HPDE6-E6E7 (cell line): ENCODE data around the gene ELOVL1.

Experiments
- DNase-seq: peaks from one replicate; pipeline ENCODE4 v3.0.0; 2011; ENCODE audit warnings: missing footprints; ENCODE audit errors: extremely low spot score

The ELOVL1 gene

DNA sequence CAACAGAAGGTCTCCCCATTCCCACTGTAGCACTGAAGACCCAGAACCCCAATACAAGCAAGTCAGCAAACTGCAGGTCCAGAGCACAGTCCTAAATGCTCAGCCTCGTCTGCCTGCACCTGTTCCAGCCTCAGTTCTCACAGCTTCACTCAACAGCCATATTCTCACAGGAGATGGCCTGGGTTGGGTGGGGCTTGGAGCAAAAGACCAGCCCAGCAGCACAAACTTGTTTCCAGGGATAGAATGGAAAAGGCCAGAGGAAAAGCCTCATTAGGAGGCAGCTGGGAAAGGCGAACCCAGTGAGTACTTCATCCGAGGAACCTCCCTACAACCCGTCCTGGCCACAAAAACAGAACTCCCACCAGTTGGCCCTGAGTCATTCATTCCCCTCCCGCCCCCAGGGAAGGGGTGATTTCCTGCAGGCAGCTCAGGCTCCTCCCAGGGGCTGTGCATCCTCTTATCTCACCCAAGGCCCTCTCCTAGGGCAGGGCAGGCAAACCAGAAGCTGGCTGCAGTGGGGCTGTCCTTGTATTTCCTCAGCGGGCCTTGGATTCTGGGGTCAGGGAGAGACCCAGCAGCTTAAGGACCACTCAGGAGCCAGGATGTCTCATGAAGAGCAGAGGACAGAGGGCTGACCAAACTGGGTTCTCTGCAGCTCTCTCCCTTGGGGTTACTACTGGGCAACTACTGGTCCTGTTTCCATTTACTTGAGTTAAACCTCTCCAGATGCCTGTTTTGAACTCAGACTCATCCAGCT lies 37.6 kb downstream of the ELOVL1 start:
- no peak for DNase-seq

DNA sequence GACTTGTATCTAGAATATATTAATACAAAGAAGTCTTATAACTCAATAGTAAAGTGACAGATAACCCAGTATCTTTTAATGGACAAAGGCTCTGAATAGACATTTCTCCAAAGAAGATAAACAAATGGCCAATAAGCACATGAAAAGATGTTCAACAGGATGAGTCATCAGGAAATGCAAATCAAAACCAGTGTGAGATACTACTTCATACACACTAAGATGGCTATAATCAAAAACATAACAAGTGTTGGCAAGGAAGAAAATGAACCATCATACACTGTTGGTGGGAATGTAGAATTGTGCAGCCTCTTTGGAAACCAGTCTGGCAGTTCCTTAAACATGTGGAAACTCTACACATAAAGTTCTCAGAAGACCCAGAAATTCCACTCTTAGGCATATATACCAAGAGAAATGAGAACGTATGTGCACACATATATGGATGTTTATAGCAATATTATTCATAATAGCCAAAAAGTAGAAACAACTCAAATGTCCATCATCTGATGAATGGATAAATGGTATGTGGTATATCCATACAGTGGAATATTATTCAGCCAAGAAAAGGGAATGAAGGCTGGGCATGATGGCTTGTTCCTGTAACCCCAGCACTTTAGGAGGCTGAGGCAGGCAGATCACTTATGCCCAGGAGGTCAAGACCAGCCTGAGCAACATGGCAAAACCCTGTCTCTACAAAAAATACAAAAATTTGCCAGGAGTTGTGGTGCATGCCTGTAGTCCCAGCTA lies 40.1 kb downstream of the ELOVL1 start:
- DNase-seq = no peak

DNA sequence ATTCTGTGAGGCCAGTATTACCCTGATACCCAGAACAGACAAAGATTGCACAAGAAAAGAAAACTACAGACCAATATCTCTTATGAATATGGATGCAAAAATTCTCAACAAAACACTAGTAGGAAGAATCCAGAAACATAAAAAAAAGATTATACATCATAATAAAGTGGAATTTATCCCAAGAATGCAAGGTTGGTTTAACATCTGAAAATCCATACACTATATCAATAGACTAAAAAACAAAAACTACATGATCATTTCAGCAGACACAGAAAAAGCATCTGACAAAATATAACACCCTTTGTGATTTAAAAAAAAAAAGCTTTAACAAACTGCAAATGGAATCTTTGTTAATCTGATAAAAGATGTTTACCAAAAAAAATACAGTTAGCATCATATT lies 42.4 kb downstream of the ELOVL1 start:
- no peak for DNase-seq

DNA sequence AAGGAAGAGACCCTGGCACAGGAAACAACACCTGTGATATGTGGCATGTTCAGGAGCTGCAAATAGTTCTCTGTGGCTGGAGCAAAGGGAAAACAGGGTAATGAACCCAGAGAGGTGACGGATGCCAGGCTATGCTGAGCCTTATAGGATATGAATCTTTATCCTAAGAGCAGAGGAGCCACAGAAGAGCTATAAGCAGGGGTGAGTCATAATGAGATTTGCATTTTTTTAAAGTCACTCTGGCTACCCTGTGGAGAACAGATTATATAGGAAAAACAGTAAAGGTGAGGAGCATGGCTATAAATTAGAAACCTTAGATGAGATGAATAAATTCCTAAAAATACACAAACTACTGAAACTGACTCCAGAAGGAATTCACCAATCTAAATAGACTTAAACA lies 43.0 kb downstream of the ELOVL1 start:
- no peak for DNase-seq

DNA sequence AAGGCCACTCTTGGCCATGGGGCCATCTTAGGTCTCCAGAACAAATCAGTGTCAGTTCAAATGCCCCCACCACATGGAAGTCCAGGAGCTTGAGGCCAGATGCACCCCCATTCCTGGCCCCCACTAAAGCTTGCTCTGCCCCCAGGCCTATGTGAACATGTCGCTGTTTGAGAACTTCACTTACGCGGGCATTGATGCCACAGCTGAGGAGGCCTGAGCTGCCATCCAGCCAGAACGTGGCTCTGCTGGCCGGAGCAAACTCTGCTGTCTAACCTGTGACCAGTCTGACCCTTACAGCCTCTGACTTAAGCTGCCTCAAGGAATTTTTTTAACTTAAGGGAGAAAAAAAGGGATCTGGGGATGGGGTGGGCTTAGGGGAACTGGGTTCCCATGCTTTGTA lies 45.3 kb downstream of the ELOVL1 start:
- no peak for DNase-seq

DNA sequence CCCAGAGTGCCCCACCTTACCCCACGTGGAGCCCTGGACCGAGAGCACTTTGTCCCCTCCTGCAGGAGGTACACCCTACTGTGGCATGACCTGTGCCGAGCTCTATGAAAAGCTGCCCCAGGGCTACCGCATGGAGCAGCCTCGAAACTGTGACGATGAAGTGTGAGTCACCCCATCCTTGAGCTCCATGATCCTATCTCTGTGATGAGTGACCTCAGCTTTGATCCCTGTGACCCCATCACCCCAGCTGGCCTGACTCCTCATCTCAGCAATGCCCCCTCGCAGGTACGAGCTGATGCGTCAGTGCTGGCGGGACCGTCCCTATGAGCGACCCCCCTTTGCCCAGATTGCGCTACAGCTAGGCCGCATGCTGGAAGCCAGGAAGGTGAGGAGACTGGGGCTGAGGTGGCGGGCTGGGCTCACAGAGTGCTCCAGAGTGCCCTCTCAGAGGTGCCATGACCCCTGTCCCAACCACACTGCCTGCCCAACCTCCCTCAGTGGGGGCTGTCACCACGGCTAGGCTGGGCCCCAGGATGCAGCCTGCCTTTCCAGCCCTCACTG lies 46.4 kb downstream of the ELOVL1 start:
- DNase-seq = no peak

DNA sequence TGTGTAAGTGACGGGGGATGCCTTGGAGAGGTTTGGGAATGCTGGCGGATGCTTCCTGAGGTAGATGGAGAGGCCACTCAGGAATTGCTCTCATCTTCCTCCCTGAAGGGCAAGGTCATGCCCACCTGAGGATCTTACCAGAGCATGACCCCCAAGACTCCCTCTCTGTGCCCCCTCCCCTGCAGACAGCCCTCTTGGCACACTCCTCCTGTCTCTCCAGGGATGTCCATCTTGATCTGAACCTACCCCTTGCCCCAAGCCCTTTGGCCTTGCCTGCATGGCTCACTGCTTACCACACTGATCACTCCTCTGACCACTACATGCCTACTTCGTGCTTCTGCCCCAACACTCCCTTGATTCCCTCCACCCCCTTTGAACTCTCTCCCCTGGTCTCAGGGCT lies 48.0 kb downstream of the ELOVL1 start:
- DNase-seq = no peak

DNA sequence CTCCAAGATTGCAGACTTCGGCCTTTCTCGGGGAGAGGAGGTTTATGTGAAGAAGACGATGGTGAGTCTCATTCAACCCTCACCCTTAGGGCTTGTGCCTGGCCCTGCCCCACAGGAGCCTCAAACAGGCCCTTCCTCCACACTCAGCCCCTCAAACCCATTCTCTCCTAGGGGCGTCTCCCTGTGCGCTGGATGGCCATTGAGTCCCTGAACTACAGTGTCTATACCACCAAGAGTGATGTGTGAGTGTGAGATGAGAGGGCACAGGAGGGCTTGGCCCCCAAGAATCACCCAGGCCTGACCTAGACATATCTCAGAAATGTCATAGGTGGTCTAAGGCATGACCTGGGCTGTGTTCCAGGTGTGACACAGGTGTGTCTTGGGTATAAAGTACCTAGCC lies 48.5 kb downstream of the ELOVL1 start:
- no peak for DNase-seq

DNA sequence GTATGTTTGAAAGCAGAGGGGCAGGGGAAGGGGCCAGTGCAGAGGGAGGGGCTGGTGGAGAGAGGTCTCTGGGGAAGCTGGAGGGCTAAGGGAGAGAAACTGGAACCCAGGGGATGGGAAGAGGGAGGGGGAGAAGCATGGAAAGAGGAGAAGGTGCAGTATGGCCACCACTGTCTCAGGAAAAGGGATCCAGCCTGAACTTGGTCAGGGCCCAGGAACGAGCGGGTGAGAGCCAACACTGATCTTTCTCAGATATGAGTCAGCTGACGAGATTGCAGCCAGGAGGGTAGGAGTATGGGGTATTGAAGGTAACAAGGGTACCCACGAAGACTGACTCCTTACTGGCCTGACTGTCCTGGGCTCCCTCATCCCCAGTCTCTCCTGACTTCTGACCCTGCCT lies 49.0 kb downstream of the ELOVL1 start:
- DNase-seq = no peak

DNA sequence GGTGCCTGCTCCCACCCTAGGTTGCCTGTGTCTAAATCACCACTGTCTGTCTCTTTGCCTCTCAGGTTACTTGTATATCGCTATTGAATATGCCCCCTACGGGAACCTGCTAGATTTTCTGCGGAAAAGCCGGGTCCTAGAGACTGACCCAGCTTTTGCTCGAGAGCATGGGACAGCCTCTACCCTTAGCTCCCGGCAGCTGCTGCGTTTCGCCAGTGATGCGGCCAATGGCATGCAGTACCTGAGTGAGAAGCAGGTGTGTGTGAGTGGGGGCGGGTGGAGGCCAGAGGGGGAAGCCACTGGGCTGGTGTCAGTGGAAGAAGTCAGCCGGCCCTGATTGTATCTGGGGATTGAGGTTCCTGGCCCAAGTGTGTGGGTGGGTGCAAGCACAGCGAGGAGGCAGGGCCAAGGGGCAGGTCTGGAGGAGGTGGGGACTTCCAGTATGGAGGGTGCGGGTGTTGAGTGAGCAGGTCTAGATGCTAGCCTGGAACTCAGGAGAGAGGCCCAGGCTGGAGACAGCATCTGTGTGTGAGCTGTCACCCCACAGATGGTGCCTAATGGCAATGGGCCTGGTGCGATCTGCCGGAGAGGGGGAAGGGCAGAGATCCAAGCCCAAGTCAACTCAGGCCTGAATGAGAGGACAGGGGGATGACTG lies 49.9 kb downstream of the ELOVL1 start:
- DNase-seq = no peak

DNA sequence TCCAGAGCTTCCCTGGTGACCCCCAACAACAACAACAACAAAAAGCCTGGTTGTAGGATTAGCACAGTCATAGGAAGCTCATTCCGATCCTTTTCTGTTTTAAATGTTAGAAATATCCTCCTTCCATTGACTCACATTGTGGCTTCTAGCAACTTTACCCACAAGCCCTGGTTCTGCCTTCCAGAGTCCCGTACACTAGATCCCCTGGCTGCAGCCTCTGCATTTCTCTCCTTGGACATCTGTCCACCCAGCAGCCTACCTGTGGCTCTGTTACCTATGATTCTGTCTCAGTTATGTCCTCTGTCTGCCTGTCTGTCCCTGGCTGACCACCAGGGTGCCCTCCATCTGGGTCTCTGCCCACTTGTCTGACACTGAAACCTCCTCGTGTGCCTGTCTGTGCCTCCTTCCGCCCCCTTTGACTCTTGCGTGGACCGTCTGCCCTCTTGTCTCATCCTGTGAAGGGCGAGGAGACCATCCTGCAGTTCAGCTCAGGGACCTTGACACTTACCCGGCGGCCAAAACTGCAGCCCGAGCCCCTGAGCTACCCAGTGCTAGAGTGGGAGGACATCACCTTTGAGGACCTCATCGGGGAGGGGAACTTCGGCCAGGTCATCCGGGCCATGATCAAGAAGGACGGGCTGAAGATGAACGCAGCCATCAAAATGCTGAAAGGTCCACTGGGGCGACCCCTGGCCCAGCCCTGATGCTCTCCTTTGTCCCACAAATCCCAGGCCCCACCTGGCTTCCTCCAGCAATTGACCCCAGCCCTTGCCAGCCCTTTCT lies 50.9 kb downstream of the ELOVL1 start:
- no peak for DNase-seq

DNA sequence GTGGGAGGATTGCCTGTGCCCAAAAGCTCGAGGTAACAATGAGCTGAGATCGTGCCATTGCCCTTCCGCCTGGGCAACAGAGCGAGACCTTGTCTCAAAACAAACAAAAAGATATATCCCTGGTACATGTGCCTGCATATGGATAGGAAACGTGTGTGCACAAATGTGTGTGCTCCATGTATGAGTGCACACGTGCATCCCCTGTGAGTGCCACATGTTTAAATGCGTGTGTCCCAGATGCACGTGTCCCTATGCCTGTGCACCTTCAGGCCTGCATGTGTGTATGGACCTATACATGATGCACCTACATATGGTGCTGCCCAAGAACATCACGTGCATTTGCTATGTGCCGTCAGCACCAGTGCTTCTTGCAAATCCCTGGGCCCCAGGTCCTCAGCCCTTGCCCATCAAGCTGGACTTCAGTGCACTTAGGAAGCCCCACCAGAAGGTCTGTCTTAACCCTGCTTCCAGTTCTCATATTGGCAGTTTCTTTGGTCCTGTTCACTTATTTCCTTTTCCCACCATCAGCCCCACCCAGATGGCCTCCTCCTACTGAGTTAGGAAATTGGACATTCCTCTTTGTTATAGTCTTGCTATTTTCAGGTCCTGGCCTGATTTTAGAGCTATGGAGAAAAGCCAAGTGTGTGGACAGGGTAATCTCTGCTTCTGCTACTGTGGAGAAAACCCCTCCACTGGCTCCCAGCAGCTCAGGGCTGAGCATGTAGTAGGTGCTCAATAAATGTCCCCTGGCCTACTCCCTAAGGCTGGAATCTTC lies 51.7 kb downstream of the ELOVL1 start:
- DNase-seq = no peak

DNA sequence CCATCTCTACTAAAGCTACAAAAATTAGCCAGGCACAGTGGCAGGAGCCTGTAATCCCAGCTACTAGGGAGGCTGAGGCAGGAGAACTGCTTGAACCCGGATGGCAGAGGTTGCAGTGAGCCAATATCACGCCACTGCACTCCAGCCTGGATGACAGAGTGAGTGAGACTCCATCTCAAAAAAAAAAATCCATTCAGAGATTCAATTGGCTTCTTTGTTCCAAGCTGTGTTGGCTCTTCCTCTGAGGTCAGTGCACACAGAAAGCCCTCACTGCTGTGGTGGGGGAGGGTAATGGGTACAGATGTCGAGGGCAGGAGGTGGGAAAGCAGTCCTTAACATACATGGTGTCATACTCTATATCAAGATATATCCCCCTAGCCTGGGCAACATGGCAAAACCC lies 52.3 kb downstream of the ELOVL1 start:
- DNase-seq = no peak

DNA sequence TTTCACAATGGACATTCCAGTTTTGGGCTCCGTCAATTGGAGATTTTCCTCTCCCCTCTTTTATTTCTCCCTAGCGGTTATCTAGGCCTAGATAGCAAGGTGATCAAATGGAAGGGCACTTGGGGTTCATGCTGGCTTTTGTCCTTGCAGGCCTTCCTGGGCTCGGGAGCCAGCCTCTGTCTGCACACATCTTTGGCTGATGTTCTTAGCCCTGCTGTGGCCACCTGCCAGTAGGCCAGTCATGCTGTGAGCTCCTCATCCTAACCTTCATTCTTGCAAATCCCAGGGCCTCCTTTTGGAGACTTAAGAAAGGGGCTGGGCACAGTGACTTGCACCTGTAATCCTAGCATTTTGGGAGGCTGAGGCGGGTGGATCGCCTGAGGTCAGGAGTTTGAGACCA lies 53.6 kb downstream of the ELOVL1 start:
- no peak for DNase-seq

DNA sequence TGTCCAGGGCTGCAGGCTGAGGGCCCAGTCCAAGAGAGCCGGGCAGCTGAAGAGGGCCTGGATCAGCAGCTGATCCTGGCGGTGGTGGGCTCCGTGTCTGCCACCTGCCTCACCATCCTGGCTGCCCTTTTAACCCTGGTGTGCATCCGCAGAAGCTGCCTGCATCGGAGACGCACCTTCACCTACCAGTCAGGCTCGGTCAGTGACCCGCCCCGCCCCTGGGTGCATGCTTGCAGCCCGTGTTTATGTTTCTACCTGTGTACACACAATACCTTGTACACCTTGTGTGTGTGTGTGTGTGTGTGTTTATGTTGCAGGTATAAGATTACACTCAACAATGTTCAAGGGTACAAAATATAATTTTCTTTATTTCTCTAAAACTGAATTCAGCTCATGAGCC lies 54.0 kb downstream of the ELOVL1 start:
- no peak for DNase-seq
